Keratinocyte (primary cell): ENCODE measurements around the gene SWI5. TPM values are rescaled to one million over a fixed set of nuclear protein-coding genes. Genes with fewer than 3 reads are reported as not detected.

ENCODE experiments used
- DNase-seq: peaks from one replicate; pipeline ENCODE4 v3.0.0-alpha.2; 2011; ENCODE audit warnings: low read depth, missing footprints, low spot score
- FAIRE-seq: peaks from 2 replicates; lab custom pipeline; 2011; peaks lifted over from hg19 to GRCh38; lab: Jason Lieb, UNC
- H2AFZ ChIP-seq: 2 replicates; pipeline ENCODE4 v1.6.0; 2012; ENCODE audit warnings: low read length, control low read depth, inconsistent platforms; ENCODE audit not compliant: control insufficient read depth
- H3K27ac ChIP-seq: 2 replicates; pipeline ENCODE4 v1.5.1; 2011; ENCODE audit warnings: low read length; ENCODE audit not compliant: control insufficient read depth, insufficient read depth
- H3K27me3 ChIP-seq: 3 replicates; pipeline ENCODE4 v1.6.0; 2011; ENCODE audit warnings: low read length; ENCODE audit not compliant: control insufficient read depth, insufficient read depth; ENCODE audit errors: extremely low read depth
- H3K36me3 ChIP-seq, 2 experiments: 2 replicates in 1 of 2; 3 replicates in 1 of 2; pipeline ENCODE4 v1.5.1; 2011; ENCODE audit warnings: low read length in 2 of 2, mild to moderate bottlenecking in 1 of 2; ENCODE audit not compliant: control insufficient read depth in 2 of 2, insufficient read depth in 2 of 2; ENCODE audit errors: extremely low read depth in 1 of 2
- H3K4me1 ChIP-seq: 3 replicates; pipeline ENCODE4 v1.5.1; 2011; ENCODE audit warnings: low read length; ENCODE audit not compliant: control insufficient read depth, insufficient read depth; ENCODE audit errors: extremely low read depth
- H3K4me2 ChIP-seq: 3 replicates; pipeline ENCODE4 v1.6.0; 2011; ENCODE audit warnings: low read depth, low read length; ENCODE audit not compliant: control insufficient read depth, insufficient read depth; ENCODE audit errors: extremely low read depth
- H3K4me3 ChIP-seq, 3 experiments: fragments of 200-600 bp in 1 of 3; sonication (generic) in 1 of 3; 2 replicates in 2 of 3; 3 replicates in 1 of 3; pipeline ENCODE4 v1.5.1; 2011 to 2016; ENCODE audit warnings: low read length in 3 of 3, mild to moderate bottlenecking in 3 of 3, control low read depth in 2 of 3, inconsistent platforms in 1 of 3, low read depth in 1 of 3, mixed read lengths in 1 of 3, mixed run types in 1 of 3, moderate library complexity in 1 of 3; ENCODE audit not compliant: control insufficient read depth in 2 of 3, insufficient read depth in 2 of 3; ENCODE audit errors: extremely low read depth in 1 of 3
- H3K79me2 ChIP-seq: 2 replicates; pipeline ENCODE4 v1.6.0; 2012; ENCODE audit warnings: low read length; ENCODE audit not compliant: control insufficient read depth, insufficient read depth
- H3K9ac ChIP-seq: 3 replicates; pipeline ENCODE4 v1.6.0; 2011; ENCODE audit warnings: low read length; ENCODE audit not compliant: control insufficient read depth, insufficient read depth; ENCODE audit errors: extremely low read depth
- H3K9me1 ChIP-seq: 3 replicates; pipeline ENCODE4 v1.6.0; 2011; ENCODE audit warnings: low read length; ENCODE audit not compliant: control insufficient read depth, insufficient read depth; ENCODE audit errors: extremely low read depth
- H3K9me3 ChIP-seq: 2 replicates; pipeline ENCODE4 v1.5.1; 2012; ENCODE audit warnings: low read depth, low read length; ENCODE audit not compliant: control insufficient read depth
- H4K20me1 ChIP-seq: 3 replicates; pipeline ENCODE4 v1.6.0; 2011; ENCODE audit warnings: low read length; ENCODE audit not compliant: control insufficient read depth, insufficient read depth; ENCODE audit errors: extremely low read depth
- CTCF ChIP-seq, 3 experiments: IDR thresholded peaks in 1 of 3; conservative IDR thresholded peaks in 1 of 3; optimal IDR thresholded peaks in 1 of 3; 2 replicates in 2 of 3; 3 replicates in 1 of 3; pipeline versions ENCODE3 to v1.5.1; 2011; ENCODE audit warnings: low read length in 3 of 3, mild to moderate bottlenecking in 3 of 3, moderate library complexity in 2 of 3, control low read depth in 1 of 3, inconsistent platforms in 1 of 3; ENCODE audit not compliant: insufficient read depth in 2 of 3; ENCODE audit errors: extremely low read depth in 1 of 3
- EZH2 ChIP-seq: IDR thresholded peaks from one replicate; pipeline ENCODE4 v1.6.1; 2012; ENCODE audit warnings: inconsistent platforms, mild to moderate bottlenecking, low read length, moderate library complexity
- dilution Hi-C: fragments of 300-500 bp; cut with MboI; formaldehyde crosslinking; loops from one replicate; pipeline ENCODE4 v1.7.0; 2020; ENCODE audit warnings: low sequenced_read_pairs; ENCODE audit not compliant: extremely low pct_ligation_motif_present
- polyA plus RNA-seq, 5 experiments: library from polyadenylated mRNA; depleted of rRNA in 3 of 5; stranded (reverse) in 3 of 5; stranded (forward) in 1 of 5; unstranded in 1 of 5; fragments of >200 nt; gene quantifications; 1 replicate in 1 of 5; 2 replicates in 3 of 5; 3 replicates in 1 of 5; pipeline versions ENCODE4 v1.2.1 to v1.2.3, GENCODE V29; 2011 to 2012; ENCODE audit warnings: missing spikeins in 2 of 5, low read depth in 1 of 5, low replicate concordance in 1 of 5

The SWI5 gene
- polyA plus RNA-seq, 1 donor (not counting 4 experiments of a cell fraction or from before 2014, with no cell fraction given): 39.4 TPM

- no peaks in the 10 kb centered on the region for H3K4me1 ChIP-seq
- TF ChIP-seq CTCF (optimal IDR thresholded peaks at IDR 0.05 in 1 of 3, IDR thresholded peaks at IDR 0.05 in 1 of 3, conservative IDR thresholded peaks at IDR 0.05 in 1 of 3; ENCODE audit: extremely low read depth in 1 of 3, insufficient read depth in 2 of 3, low read length in 3 of 3) (no peak), EZH2 (no peak)
- H3K9ac ChIP-seq: no peak overlapping the region
- FAIRE-seq (no peak), DNase-seq (no peak)
- no peak overlapping the region for H3K4me3 ChIP-seq
- H3K9me3 ChIP-seq: no peaks in the 10 kb centered on the region
- no peaks in the 10 kb centered on the region for H3K9me1 ChIP-seq
- dilution Hi-C loops: no loop called here
- peaks cover 3 to 10% of the 10 kb centered on the region in 2 experiments for H3K36me3 ChIP-seq
- no peak overlapping the region for H3K4me2 ChIP-seq
- no peaks in the 10 kb centered on the region for H3K79me2 ChIP-seq
- H4K20me1 ChIP-seq: no peaks in the 10 kb centered on the region
- no peak overlapping the region for H3K27ac ChIP-seq
- no peaks in the 10 kb centered on the region for H3K27me3 ChIP-seq
- no peak overlapping the region for H2AFZ ChIP-seq
Measured at GRCh38 chr9:128335161-128335560, 59.1 kb downstream of the SWI5 start.

GRCh38 chr9:128335914-128336313 is 59.8 kb downstream of the SWI5 start:
- Histone ChIP-seq H4K20me1 (no peaks in the 10 kb centered on the region), H3K9me3 (no peaks in the 10 kb centered on the region), H3K9ac (no peak overlapping the region), H3K9me1 (no peaks in the 10 kb centered on the region), H3K27ac (no peak overlapping the region), H3K27me3 (no peaks in the 10 kb centered on the region), H3K4me1 (no peaks in the 10 kb centered on the region), H3K4me2 (no peak overlapping the region), H3K79me2 (peaks cover 2% of the 10 kb centered on the region), H3K36me3 (peaks cover 3 to 10% of the 10 kb centered on the region in 2 experiments), H3K4me3 (no peak overlapping the region), H2AFZ (no peak overlapping the region)
- dilution Hi-C loops: no loop called here
- FAIRE-seq (no peak), DNase-seq (no peak)
- TF ChIP-seq EZH2 (no peak), CTCF (optimal IDR thresholded peaks at IDR 0.05 in 1 of 3, IDR thresholded peaks at IDR 0.05 in 1 of 3, conservative IDR thresholded peaks at IDR 0.05 in 1 of 3; ENCODE audit: extremely low read depth in 1 of 3, insufficient read depth in 2 of 3, low read length in 3 of 3) (no peak)
